Psoas muscle (tissue), 8 donors: ENCODE data around the gene CGREF1. TPM values are rescaled to one million over a fixed set of nuclear protein-coding genes. Genes with fewer than 3 reads are reported as not detected.

Experiments used
- ATAC-seq, 4 donors: fragments of 200-7000 bp; cut with Tn5 transposase; one replicate each; pipeline ENCODE4 v1.9.1; 2020; ENCODE audit warnings: moderate library complexity in 3 of 4, mild to moderate bottlenecking in 2 of 4
- DNase-seq, 2 donors: peaks; one replicate each; pipeline ENCODE4 v3.0.0-alpha.2; 2020
- H3K27ac ChIP-seq: fragments of 200-600 bp; one replicate; pipeline ENCODE4 v1.8.0; 2022
- H3K27me3 ChIP-seq, 3 donors: fragments of 200-600 bp in 1 of 3; one replicate each; pipeline versions ENCODE4 v1.6.1 to v1.8.0; 2013 to 2022; ENCODE audit warnings: low read length in 2 of 3, mild to moderate bottlenecking in 2 of 3, moderate library complexity in 1 of 3; ENCODE audit not compliant: insufficient read depth in 3 of 3
- H3K36me3 ChIP-seq, 2 donors: fragments of 200-600 bp in 1 of 2; one replicate each; pipeline versions ENCODE4 v1.6.1 to v1.8.0; 2013 to 2022; ENCODE audit warnings: low read depth in 1 of 2, mild to moderate bottlenecking in 1 of 2, moderate library complexity in 1 of 2; ENCODE audit not compliant: insufficient read depth in 1 of 2
- H3K4me1 ChIP-seq: fragments of 200-600 bp; one replicate; pipeline ENCODE4 v1.8.0; 2022
- H3K4me3 ChIP-seq: fragments of 200-600 bp; one replicate; pipeline ENCODE4 v1.8.0; 2022; ENCODE audit warnings: mild to moderate bottlenecking
- H3K9me3 ChIP-seq: fragments of 200-600 bp; one replicate; pipeline ENCODE4 v1.8.0; 2022
- CTCF ChIP-seq: fragments of 200-600 bp; IDR thresholded peaks from one replicate; pipeline ENCODE4 v1.8.0; 2022; ENCODE audit warnings: antibody characterized with exemption
- WGBS, 3 donors: extraction: QIAGEN DNeasy Blood & Tissue Kit; methylation state at CpG; one replicate each; pipeline versions ENCODE4 v1.1.6 to v1.1.7; 2013; 5-methylcytosine and 5-hydroxymethylcytosine counted together
- intact Hi-C, 2 donors: fragments of 100-400 bp; cut with DNase I; formaldehyde crosslinking; loops; one replicate each; pipeline versions ENCODE4 v1.11.0 to v1.14.2; 2022
- polyA plus RNA-seq, 3 donors: library from polyadenylated mRNA; stranded (reverse); fragments of 200-250 nt; gene quantifications; one replicate each; pipeline ENCODE4 v1.2.3, GENCODE V29; 2013
- total RNA-seq, 4 donors: library from RNA; stranded (reverse); fragmentation: NEBNext Ultra II Directional in 2 of 4; extraction: Animal tissue kit (Norgen Biotek cat#: 25700) in 2 of 4; gene quantifications; one replicate each; pipeline versions ENCODE4 v1.2.1 to v1.2.4, GENCODE V29; 2021 to 2023
- donor health status: healthy with polysubstance abuse.
- donor health status: DM: no; HTN: no; CAD: no; lungs with moderate emphysema.
- donor health status: Bipolar disorder and iron deficiency.
- donor health status: healthy.
- donor health status: DM: yes; HTN: yes; CAD: no.
- donor health status: DM: no; HTN: no; CAD: no.
- donor health status: DM: no; HTN: no; CAD: no.
- donor health status: DM: yes; HTN: yes; CAD: no.

CGREF1 gene
- total and polyA plus RNA-seq, 7 donors, result 2.8 to 15.8 (median 6.6) TPM

GRCh38 chr2:27089111-27089954, 29.6 kb downstream of the CGREF1 start:
- ATAC-seq (no peak), DNase-seq (peak in 1 of 2 donors; percentile 47)
- no peaks in the 10 kb centered on the region for H3K36me3 ChIP-seq
- no peak overlapping the region for H3K4me3 ChIP-seq
- 84 to 91% (median 86%) methylated on average over 14 of the region's 14 CpGs for WGBS, 3 donors
- TF ChIP-seq CTCF, result no peak
- peaks cover 12% of the 10 kb centered on the region for H3K4me1 ChIP-seq
- H3K27ac ChIP-seq, result no peak overlapping the region
- intact Hi-C loops, result loop anchor here in 1 of 2 donors (5.0 kb wide), 1 partner anchor 127 kb away; no protein-coding TSS in a partner anchor
- no peaks in the 10 kb centered on the region for H3K27me3 ChIP-seq
- no peaks in the 10 kb centered on the region for H3K9me3 ChIP-seq

GRCh38 chr2:27088634-27089033, 30.3 kb downstream of the CGREF1 start:
- no peak overlapping the region for H3K4me3 ChIP-seq

GRCh38 chr2:27087823-27088410, 31.0 kb downstream of the CGREF1 start:
- no peak overlapping the region for H3K27ac ChIP-seq
- peak in 1 of 2 donors; percentile 13 for DNase-seq
- no peaks in the 10 kb centered on the region for H3K9me3 ChIP-seq
- WGBS, 3 donors, result 81 to 87% (median 84%) methylated on average over 5 of the region's 5 CpGs
- TF ChIP-seq CTCF, result no peak
- intact Hi-C loops, result loop anchor here (2.0 to 5.0 kb wide), 2 partner anchors 126 to 127 kb away; no protein-coding TSS in a partner anchor
- no peaks in the 10 kb centered on the region for H3K36me3 ChIP-seq
- no peak overlapping the region for H3K4me3 ChIP-seq
- ATAC-seq, result no peak
- no peaks in the 10 kb centered on the region for H3K27me3 ChIP-seq
- peaks cover 12% of the 10 kb centered on the region for H3K4me1 ChIP-seq

More at GRCh38 chr2:27088634-27089033, 30.3 kb downstream of the CGREF1 start:
- ATAC-seq, result no peak
- intact Hi-C loops, result loop anchor here in 1 of 2 donors (5.0 kb wide), 1 partner anchor 126 kb away; no protein-coding TSS in a partner anchor
- DNase-seq, result peak in 1 of 2 donors; percentile 1
- 93 to 97% (median 96%) methylated on average over 6 of the region's 6 CpGs for WGBS, 3 donors
- Histone ChIP-seq H3K9me3 (no peaks in the 10 kb centered on the region), H3K27ac (no peak overlapping the region), H3K27me3 (no peaks in the 10 kb centered on the region), H3K4me1 (peaks cover 12% of the 10 kb centered on the region), H3K36me3 (no peaks in the 10 kb centered on the region)
- TF ChIP-seq CTCF, result no peak

- ATAC-seq (peak in 2 of 4 donors; percentile 4 to 7), DNase-seq (peak in 1 of 2 donors; percentile 72)
- no peaks in the 10 kb centered on the region for H3K36me3 ChIP-seq
- peak within 1 kb of the TSS; percentile 84 for H3K27ac ChIP-seq
- H3K9me3 ChIP-seq, result no peaks in the 10 kb centered on the region
- intact Hi-C loops, result loop anchor here (2.0 to 5.0 kb wide), 2 partner anchors 125 to 126 kb away; no protein-coding TSS in a partner anchor
- peaks cover 18% of the 10 kb centered on the region for H3K4me1 ChIP-seq
- 9 to 15% (median 10%) methylated on average over 38 to 54 of the region's 54 CpGs for WGBS, 3 donors
- no peaks in the 10 kb centered on the region for H3K27me3 ChIP-seq
- no peak for TF ChIP-seq CTCF
- peak within 1 kb of the TSS; percentile 70 for H3K4me3 ChIP-seq
Observed at GRCh38 chr2:27086724-27087593, 32.0 kb downstream of the CGREF1 start, which contains the start of gene KHK. Gene KHK, plus strand, starts transcription at chr2:27086772. Its CDS starts 488 bp downstream, at chr2:27087260.
